ENCODE results near the gene FGFBP1. TPM values are rescaled to one million over a fixed set of nuclear protein-coding genes. Genes with fewer than 3 reads are reported as not detected.

Gene FGFBP1
- total RNA-seq, 1 experiment from 2014 or later, result not detected

DNA sequence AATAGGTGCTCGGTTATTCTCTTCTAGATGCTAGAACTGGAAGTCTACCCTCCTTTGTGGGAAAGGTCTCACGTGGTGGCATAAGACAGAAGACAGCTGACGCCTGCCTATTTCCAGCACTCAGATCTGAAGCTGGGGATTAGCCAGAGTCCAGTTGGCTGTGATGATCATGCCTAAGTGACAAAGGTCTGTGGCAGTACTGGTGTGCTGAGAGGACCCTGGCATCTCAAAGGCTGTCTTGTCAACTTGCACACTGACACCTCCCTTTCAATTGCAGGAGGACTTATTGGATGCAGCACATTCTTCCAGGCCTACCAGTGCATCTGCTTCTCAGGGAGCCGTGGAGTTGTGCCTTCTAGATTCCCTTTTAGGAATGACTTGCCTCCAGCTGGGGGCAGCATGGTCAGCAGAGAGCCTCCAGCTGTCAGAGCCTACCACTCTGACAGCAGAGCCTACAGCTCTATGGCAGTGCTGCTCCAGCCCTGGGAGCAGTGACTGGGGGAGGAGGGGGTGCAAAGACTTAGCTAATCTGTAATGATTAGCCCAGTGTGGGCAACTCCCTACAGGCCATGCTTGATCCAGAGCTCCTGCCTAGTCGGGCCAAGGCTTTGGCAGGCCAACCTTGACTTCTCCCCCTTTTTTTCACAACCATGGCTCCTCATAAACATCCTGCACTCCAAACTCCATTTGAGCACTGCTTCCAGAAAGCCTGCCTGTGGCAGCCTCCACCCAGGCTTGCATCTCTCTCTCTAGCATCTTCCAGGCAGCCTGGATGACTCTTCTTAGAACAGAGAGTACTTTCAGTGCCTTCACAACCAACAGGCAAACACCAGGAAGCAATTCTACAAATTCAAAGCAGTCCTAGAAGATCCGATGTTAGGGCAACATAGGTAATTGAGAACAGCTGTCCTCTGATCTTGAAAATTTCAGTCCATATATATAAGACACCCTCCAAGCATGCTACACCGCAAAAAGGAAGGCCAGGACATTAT, 38.2 kb upstream of the FGFBP1 start:
- H3K4me2 ChIP-seq (ENCODE audit: insufficient read depth, insufficient read length, low read length), result no peak overlapping the region
- H2AFZ ChIP-seq (ENCODE audit: low read length), result no peak overlapping the region
- no peak overlapping the region for H3K14ac ChIP-seq (ENCODE audit: insufficient read depth, low read length)
- no peaks in the 10 kb centered on the region for H3K79me1 ChIP-seq (ENCODE audit: insufficient read depth, low read depth, low read length, poor library complexity, severe bottlenecking)
- no peaks in the 10 kb centered on the region for H3K23me2 ChIP-seq (ENCODE audit: insufficient read length, low read depth, low read length, poor library complexity, severe bottlenecking)
- Mint-ChIP-seq H3K27me3 (ENCODE audit: low read depth) (no peaks in the 10 kb centered on the region), H3K36me3 (ENCODE audit: insufficient read depth in 1 of 3, low read depth in 3 of 3) (peaks cover 21 to 44% (median 28%) of the 10 kb centered on the region in 3 experiments), H3K4me3 (no peak overlapping the region), H3K4me1 (peaks cover 8 to 9% of the 10 kb centered on the region in 2 experiments; a peak in 3 of 4 replicates), H3K9me3 (no peaks in the 10 kb centered on the region), H3K27ac (peak overlapping the region in 1 of 3 experiments; percentile 3; a peak in 1 of 7 replicates)
- no peak overlapping the region for H4K8ac ChIP-seq (replicated peaks; ENCODE audit: insufficient read length, low read depth, low read length)
- no peak overlapping the region for H3K27ac ChIP-seq (ENCODE audit: insufficient read length, low read depth, low read length)
- no peaks in the 10 kb centered on the region for H3K9me3 ChIP-seq (ENCODE audit: control insufficient read depth, low read depth, low read length)
- H2BK15ac ChIP-seq (ENCODE audit: low read depth, low read length), result no peak overlapping the region
- H2BK12ac ChIP-seq (ENCODE audit: insufficient read length, low read depth, low read length), result no peak overlapping the region
- no peak overlapping the region for H2AK5ac ChIP-seq (ENCODE audit: insufficient read length, low read length)
- no peak overlapping the region for H3T11ph ChIP-seq (ENCODE audit: low read length)
- H3K79me2 ChIP-seq (ENCODE audit: insufficient read depth, low read length), result no peaks in the 10 kb centered on the region
- H4K20me1 ChIP-seq (ENCODE audit: control insufficient read depth, insufficient read depth, insufficient read length), result no peaks in the 10 kb centered on the region
- no peak for DNase-seq
- WGBS (ENCODE audit: extremely low coverage, insufficient read length, low lambda C conversion rate), result no CpG with 5 or more reads among the region's 7 CpGs
- H4K5ac ChIP-seq (ENCODE audit: insufficient read length, low read depth, low read length), result no peak overlapping the region
- no peak overlapping the region for H3K56ac ChIP-seq (ENCODE audit: insufficient read length, low read depth, low read length)
- no peaks in the 10 kb centered on the region for H3K27me3 ChIP-seq (ENCODE audit: insufficient read depth, low read length)
- H4K91ac ChIP-seq (ENCODE audit: insufficient read length, low read depth, low read length), result no peak overlapping the region
- no peak overlapping the region for H3K23ac ChIP-seq (ENCODE audit: insufficient read length, low read depth, low read length)
- H2BK20ac ChIP-seq (ENCODE audit: low read depth, low read length, poor library complexity, severe bottlenecking), result no peak overlapping the region
- no peak overlapping the region for H3K9ac ChIP-seq (ENCODE audit: extremely low read depth, insufficient read length, low read length)
- no peak overlapping the region for H2BK5ac ChIP-seq (ENCODE audit: insufficient read length, low read length)
- no peaks in the 10 kb centered on the region for H3K4me1 ChIP-seq (ENCODE audit: insufficient read depth, low read length)
- TF ChIP-seq, protein P1, sequence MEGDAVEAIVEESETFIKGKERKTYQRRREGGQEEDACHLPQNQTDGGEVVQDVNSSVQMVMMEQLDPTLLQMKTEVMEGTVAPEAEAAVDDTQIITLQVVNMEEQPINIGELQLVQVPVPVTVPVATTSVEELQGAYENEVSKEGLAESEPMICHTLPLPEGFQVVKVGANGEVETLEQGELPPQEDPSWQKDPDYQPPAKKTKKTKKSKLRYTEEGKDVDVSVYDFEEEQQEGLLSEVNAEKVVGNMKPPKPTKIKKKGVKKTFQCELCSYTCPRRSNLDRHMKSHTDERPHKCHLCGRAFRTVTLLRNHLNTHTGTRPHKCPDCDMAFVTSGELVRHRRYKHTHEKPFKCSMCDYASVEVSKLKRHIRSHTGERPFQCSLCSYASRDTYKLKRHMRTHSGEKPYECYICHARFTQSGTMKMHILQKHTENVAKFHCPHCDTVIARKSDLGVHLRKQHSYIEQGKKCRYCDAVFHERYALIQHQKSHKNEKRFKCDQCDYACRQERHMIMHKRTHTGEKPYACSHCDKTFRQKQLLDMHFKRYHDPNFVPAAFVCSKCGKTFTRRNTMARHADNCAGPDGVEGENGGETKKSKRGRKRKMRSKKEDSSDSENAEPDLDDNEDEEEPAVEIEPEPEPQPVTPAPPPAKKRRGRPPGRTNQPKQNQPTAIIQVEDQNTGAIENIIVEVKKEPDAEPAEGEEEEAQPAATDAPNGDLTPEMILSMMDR (conservative IDR thresholded peaks at IDR 0.05), result peak; percentile 31; the same call in 2 of the 3 replicates
- H3K18ac ChIP-seq (ENCODE audit: insufficient read length, low read depth, low read length), result no peak overlapping the region
- no peak overlapping the region for H2BK120ac ChIP-seq (ENCODE audit: low read depth, low read length, poor library complexity, severe bottlenecking)
- H3K4ac ChIP-seq (ENCODE audit: low read depth, low read length), result no peak overlapping the region
